Upper lobe of left lung (tissue), 4 donors: ENCODE data around the gene ZNF23.

Experiments
- CTCF ChIP-seq, 6 experiments: fragments of 450-650 bp in 4 of 6; fragments of 200-600 bp in 2 of 6; sonication (generic) in 2 of 6; IDR thresholded peaks; one replicate each; pipeline ENCODE4 v1.5.1; 2016 to 2019; ENCODE audit warnings: antibody characterized with exemption in 6 of 6
- EP300 ChIP-seq, 4 donors: sonication (generic); formaldehyde crosslinking; IDR thresholded peaks; one replicate each; pipeline ENCODE4 v1.5.1; 2017; ENCODE audit warnings: antibody characterized with exemption in 4 of 4, control low read depth in 2 of 4

DNA sequence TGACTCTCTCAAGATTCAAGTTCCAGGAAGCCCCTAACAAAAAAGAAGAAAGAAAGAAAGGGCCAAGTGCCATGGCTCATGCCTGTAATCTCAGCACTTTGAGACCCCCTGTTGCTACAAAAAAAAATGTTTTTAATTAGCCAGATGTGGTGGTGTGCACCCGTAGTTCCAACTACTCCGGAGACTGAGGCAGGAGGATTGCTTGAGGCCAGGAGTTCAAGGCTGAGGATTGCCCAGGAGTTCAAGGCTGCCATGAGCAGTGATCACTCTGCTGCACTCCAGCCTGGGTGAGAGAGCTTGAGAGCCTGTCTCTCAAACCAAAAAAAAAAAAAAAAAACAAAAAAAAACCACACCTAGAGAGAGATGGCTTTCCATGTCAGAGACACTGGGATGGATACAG is 39.0 kb downstream of the ZNF23 start:
- TF ChIP-seq EP300 (IDR thresholded peaks at IDR 0.05) (no peak), CTCF (IDR thresholded peaks at IDR 0.05) (no peak)
